Keratinocyte (primary cell): ENCODE results near the gene SLC39A5.

Experiments
- CTCF ChIP-seq, 3 experiments: IDR thresholded peaks in 1 of 3; conservative IDR thresholded peaks in 1 of 3; optimal IDR thresholded peaks in 1 of 3; 2 replicates in 2 of 3; 3 replicates in 1 of 3; pipeline versions ENCODE3 to v1.5.1; 2011; ENCODE audit warnings: low read length in 3 of 3, mild to moderate bottlenecking in 3 of 3, moderate library complexity in 2 of 3, control low read depth in 1 of 3, inconsistent platforms in 1 of 3; ENCODE audit not compliant: insufficient read depth in 2 of 3; ENCODE audit errors: extremely low read depth in 1 of 3
- EZH2 ChIP-seq: IDR thresholded peaks from one replicate; pipeline ENCODE4 v1.6.1; 2012; ENCODE audit warnings: inconsistent platforms, mild to moderate bottlenecking, low read length, moderate library complexity

GRCh38 chr12:56192582-56192981, 37.3 kb upstream of the SLC39A5 start:
- no peak for TF ChIP-seq EZH2
- TF ChIP-seq CTCF (optimal IDR thresholded peaks at IDR 0.05 in 1 of 3, IDR thresholded peaks at IDR 0.05 in 1 of 3, conservative IDR thresholded peaks at IDR 0.05 in 1 of 3; ENCODE audit: extremely low read depth in 1 of 3, insufficient read depth in 2 of 3, low read length in 3 of 3): no peak
